ENCODE measurements around the gene ITGB6. TPM values are rescaled to one million over a fixed set of nuclear protein-coding genes. Genes with fewer than 3 reads are reported as not detected.
A peak's percentile ranks its signal among the peaks of the same experiment; 100 is the strongest.

ITGB6 gene
- total RNA-seq, 3 donors from 2014 or later (not counting 1 experiment from before 2014, with no cell fraction given) = not detected

GRCh38 chr2:160075171-160075570 is 124.9 kb downstream of the ITGB6 start:
- TF ChIP-seq CTCF (IDR thresholded peaks at IDR 0.05) = no peak
- no peaks in the 10 kb centered on the region for H3K9me3 Mint-ChIP-seq
- WGBS (ENCODE audit: insufficient coverage) = 94% methylated on average over 5 of the region's 5 CpGs
- H3K4me3 Mint-ChIP-seq = no peak overlapping the region
- H3K27me3 ChIP-seq (ENCODE audit: control insufficient read depth, insufficient read depth, low read length) = peaks cover 4% of the 10 kb centered on the region
- H3K27ac Mint-ChIP-seq = no peak overlapping the region
- H3K27ac ChIP-seq (ENCODE audit: low read length) = no peak overlapping the region
- H3K4me3 ChIP-seq (ENCODE audit: low read length) = no peak overlapping the region
- intact Hi-C loops (cut with micrococcal nuclease) = no loop called here
- no peaks in the 10 kb centered on the region for H3K4me1 ChIP-seq (ENCODE audit: control insufficient read depth, insufficient read depth, low read length)
- no peaks in the 10 kb centered on the region for H3K9me3 ChIP-seq (ENCODE audit: control insufficient read depth, insufficient read depth, low read length)
- no peaks in the 10 kb centered on the region for H3K36me3 ChIP-seq (ENCODE audit: control insufficient read depth, insufficient read depth, low read length)
- H3K4me1 Mint-ChIP-seq = no peaks in the 10 kb centered on the region
- ATAC-seq (no peak), DNase-seq (no peak)
- H3K36me3 Mint-ChIP-seq = no peaks in the 10 kb centered on the region
- peaks cover 0 to 7% of the 10 kb centered on the region in 2 donors for H3K27me3 Mint-ChIP-seq (ENCODE audit: low read depth in 2 of 2)

GRCh38 chr2:160073284-160073888 is 126.7 kb downstream of the ITGB6 start:
- Histone ChIP-seq H3K4me1 (ENCODE audit: control insufficient read depth, insufficient read depth, low read length) (no peaks in the 10 kb centered on the region), H3K27ac (ENCODE audit: low read length) (no peak overlapping the region), H3K4me3 (ENCODE audit: low read length) (no peak overlapping the region), H3K27me3 (ENCODE audit: control insufficient read depth, insufficient read depth, low read length) (peaks cover 5% of the 10 kb centered on the region), H3K36me3 (ENCODE audit: control insufficient read depth, insufficient read depth, low read length) (no peaks in the 10 kb centered on the region), H3K9me3 (ENCODE audit: control insufficient read depth, insufficient read depth, low read length) (no peaks in the 10 kb centered on the region)
- intact Hi-C loops (cut with micrococcal nuclease) = no loop called here
- ATAC-seq (no peak), DNase-seq (no peak)
- H3K9me3 Mint-ChIP-seq = no peaks in the 10 kb centered on the region
- no peaks in the 10 kb centered on the region for H3K4me1 Mint-ChIP-seq
- WGBS (ENCODE audit: insufficient coverage) = 71% methylated on average over 2 of the region's 2 CpGs
- no peak overlapping the region for H3K27ac Mint-ChIP-seq
- no peak for TF ChIP-seq CTCF (IDR thresholded peaks at IDR 0.05)
- H3K36me3 Mint-ChIP-seq = no peaks in the 10 kb centered on the region
- H3K27me3 Mint-ChIP-seq (ENCODE audit: low read depth in 2 of 2) = peaks cover 0 to 7% of the 10 kb centered on the region in 2 donors
- H3K4me3 Mint-ChIP-seq = no peak overlapping the region

- Histone ChIP-seq H3K27me3 (ENCODE audit: control insufficient read depth, insufficient read depth, low read length) (peaks cover 6% of the 10 kb centered on the region), H3K4me3 (ENCODE audit: low read length) (no peak overlapping the region), H3K9me3 (ENCODE audit: control insufficient read depth, insufficient read depth, low read length) (no peaks in the 10 kb centered on the region), H3K4me1 (ENCODE audit: control insufficient read depth, insufficient read depth, low read length) (no peaks in the 10 kb centered on the region), H3K36me3 (ENCODE audit: control insufficient read depth, insufficient read depth, low read length) (no peaks in the 10 kb centered on the region), H3K27ac (ENCODE audit: low read length) (no peak overlapping the region)
- intact Hi-C loops (cut with micrococcal nuclease) = no loop called here
- DNase-seq (no peak), ATAC-seq (no peak)
- WGBS (ENCODE audit: insufficient coverage) = no CpG with 5 or more reads among the region's 2 CpGs
- Mint-ChIP-seq H3K4me1 (no peaks in the 10 kb centered on the region), H3K27me3 (ENCODE audit: low read depth in 2 of 2) (peaks cover 15 to 16% of the 10 kb centered on the region in 2 donors), H3K4me3 (no peak overlapping the region), H3K36me3 (no peaks in the 10 kb centered on the region), H3K9me3 (no peaks in the 10 kb centered on the region), H3K27ac (no peak overlapping the region)
- no peak for TF ChIP-seq CTCF (IDR thresholded peaks at IDR 0.05)
These were observed 131.2 kb downstream of the ITGB6 start for GRCh38 chr2:160068906-160069305.

- Histone ChIP-seq H3K4me3 (ENCODE audit: low read length) (no peak overlapping the region), H3K27me3 (ENCODE audit: control insufficient read depth, insufficient read depth, low read length) (peaks cover 15% of the 10 kb centered on the region), H3K27ac (ENCODE audit: low read length) (no peak overlapping the region), H3K36me3 (ENCODE audit: control insufficient read depth, insufficient read depth, low read length) (no peaks in the 10 kb centered on the region), H3K4me1 (ENCODE audit: control insufficient read depth, insufficient read depth, low read length) (peaks cover 10% of the 10 kb centered on the region), H3K9me3 (ENCODE audit: control insufficient read depth, insufficient read depth, low read length) (no peaks in the 10 kb centered on the region)
- Mint-ChIP-seq H3K27ac (no peak overlapping the region), H3K9me3 (no peaks in the 10 kb centered on the region), H3K36me3 (peaks cover 7% of the 10 kb centered on the region), H3K4me1 (peaks cover 0 to 5% of the 10 kb centered on the region in 2 donors), H3K4me3 (no peak overlapping the region), H3K27me3 (ENCODE audit: low read depth in 2 of 2) (peaks cover 27 to 41% of the 10 kb centered on the region in 2 donors)
- ATAC-seq = peak in 1 of 3 donors; percentile 32
- TF ChIP-seq CTCF (IDR thresholded peaks at IDR 0.05) = no peak
- DNase-seq = no peak
- WGBS (ENCODE audit: insufficient coverage) = 80% methylated on average over 1 of the region's 1 CpG
- intact Hi-C loops (cut with micrococcal nuclease) = no loop called here
These were observed 135.2 kb downstream of the ITGB6 start for GRCh38 chr2:160064916-160065315.
